KMS-11 (cell line): Measurements from ENCODE around the gene AUTS2.

Experiments
- H2AFZ ChIP-seq: fragments of 200-600 bp; sonication (generic); 2 replicates; pipeline ENCODE4 v1.6.1; 2016; ENCODE audit warnings: antibody characterized with exemption, mixed run types, low read depth
- H3K27ac ChIP-seq: fragments of 200-600 bp; sonication (generic); 2 replicates; pipeline ENCODE4 v1.6.1; 2016; ENCODE audit warnings: mild to moderate bottlenecking, mixed run types
- H3K27me3 ChIP-seq: fragments of 200-600 bp; sonication (generic); 2 replicates; pipeline ENCODE4 v1.6.1; 2017; ENCODE audit warnings: mild to moderate bottlenecking, low read depth, mixed run types, moderate library complexity; ENCODE audit not compliant: insufficient read depth
- H3K36me3 ChIP-seq: fragments of 200-600 bp; sonication (generic); 2 replicates; pipeline ENCODE4 v1.6.1; 2017; ENCODE audit warnings: mild to moderate bottlenecking, mixed run types; ENCODE audit not compliant: insufficient read depth
- H3K4me1 ChIP-seq: fragments of 200-600 bp; sonication (generic); 2 replicates; pipeline ENCODE4 v1.6.1; 2016; ENCODE audit warnings: mild to moderate bottlenecking, low read depth, mixed run types; ENCODE audit not compliant: poor library complexity, severe bottlenecking
- H3K4me2 ChIP-seq: fragments of 200-600 bp; sonication (generic); 2 replicates; pipeline ENCODE4 v1.7.0; 2016; ENCODE audit warnings: mild to moderate bottlenecking, mixed run types
- H3K4me3 ChIP-seq: fragments of 200-600 bp; sonication (generic); IDR thresholded peaks from 2 replicates; pipeline ENCODE4 v1.6.1; 2017; ENCODE audit warnings: low read depth, low read length, mixed read lengths; ENCODE audit not compliant: insufficient read depth
- H3K79me2 ChIP-seq: fragments of 200-600 bp; sonication (generic); 2 replicates; pipeline ENCODE4 v1.6.1; 2016; ENCODE audit warnings: low read depth, mixed run types; ENCODE audit not compliant: insufficient read depth
- H3K9ac ChIP-seq: fragments of 200-600 bp; sonication (generic); 2 replicates; pipeline ENCODE4 v1.6.1; 2016; ENCODE audit warnings: mild to moderate bottlenecking, mixed run types
- H4K20me1 ChIP-seq: fragments of 200-600 bp; sonication (generic); 2 replicates; pipeline ENCODE4 v1.6.1; 2016; ENCODE audit warnings: mild to moderate bottlenecking, mixed run types; ENCODE audit not compliant: insufficient read depth
- TF ChIP-seq, protein P1 (sequence below): fragments of 200-600 bp; sonication (generic); conservative IDR thresholded peaks from 2 replicates; pipeline ENCODE4 v1.6.1; 2017; ENCODE audit warnings: low read depth, mild to moderate bottlenecking, antibody characterized with exemption, low read length, moderate library complexity, mixed read lengths

The AUTS2 gene

DNA sequence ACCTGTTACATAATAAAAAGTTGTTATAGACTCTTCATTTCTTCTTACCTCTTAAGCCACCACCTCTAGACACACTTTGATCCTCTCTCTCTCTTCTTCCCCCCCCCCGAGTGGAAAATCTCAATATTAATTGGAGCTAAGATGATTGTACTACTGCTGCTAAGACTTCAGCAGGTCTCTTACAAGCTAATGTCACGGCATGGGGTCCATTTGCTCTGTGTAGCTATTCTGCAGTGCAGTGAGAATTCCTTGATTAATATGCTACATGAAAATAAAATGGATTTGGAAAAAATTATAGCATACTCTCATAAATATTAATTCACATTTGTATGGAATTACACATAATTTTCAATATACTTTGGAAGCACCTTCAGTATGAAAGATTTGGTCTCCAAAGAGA, 297.2 kb downstream of the AUTS2 start:
- H3K9ac ChIP-seq = no peak overlapping the region
- no peaks in the 10 kb centered on the region for H3K27me3 ChIP-seq
- H3K4me3 ChIP-seq = no peak overlapping the region
- H2AFZ ChIP-seq = no peak overlapping the region
- H3K79me2 ChIP-seq = no peaks in the 10 kb centered on the region
- no peak overlapping the region for H3K4me2 ChIP-seq
- H3K36me3 ChIP-seq = no peaks in the 10 kb centered on the region
- TF ChIP-seq, protein P1, sequence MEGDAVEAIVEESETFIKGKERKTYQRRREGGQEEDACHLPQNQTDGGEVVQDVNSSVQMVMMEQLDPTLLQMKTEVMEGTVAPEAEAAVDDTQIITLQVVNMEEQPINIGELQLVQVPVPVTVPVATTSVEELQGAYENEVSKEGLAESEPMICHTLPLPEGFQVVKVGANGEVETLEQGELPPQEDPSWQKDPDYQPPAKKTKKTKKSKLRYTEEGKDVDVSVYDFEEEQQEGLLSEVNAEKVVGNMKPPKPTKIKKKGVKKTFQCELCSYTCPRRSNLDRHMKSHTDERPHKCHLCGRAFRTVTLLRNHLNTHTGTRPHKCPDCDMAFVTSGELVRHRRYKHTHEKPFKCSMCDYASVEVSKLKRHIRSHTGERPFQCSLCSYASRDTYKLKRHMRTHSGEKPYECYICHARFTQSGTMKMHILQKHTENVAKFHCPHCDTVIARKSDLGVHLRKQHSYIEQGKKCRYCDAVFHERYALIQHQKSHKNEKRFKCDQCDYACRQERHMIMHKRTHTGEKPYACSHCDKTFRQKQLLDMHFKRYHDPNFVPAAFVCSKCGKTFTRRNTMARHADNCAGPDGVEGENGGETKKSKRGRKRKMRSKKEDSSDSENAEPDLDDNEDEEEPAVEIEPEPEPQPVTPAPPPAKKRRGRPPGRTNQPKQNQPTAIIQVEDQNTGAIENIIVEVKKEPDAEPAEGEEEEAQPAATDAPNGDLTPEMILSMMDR = no peak
- H3K27ac ChIP-seq = no peak overlapping the region
- H3K4me1 ChIP-seq = peaks cover 4% of the 10 kb centered on the region
- H4K20me1 ChIP-seq = no peaks in the 10 kb centered on the region

DNA sequence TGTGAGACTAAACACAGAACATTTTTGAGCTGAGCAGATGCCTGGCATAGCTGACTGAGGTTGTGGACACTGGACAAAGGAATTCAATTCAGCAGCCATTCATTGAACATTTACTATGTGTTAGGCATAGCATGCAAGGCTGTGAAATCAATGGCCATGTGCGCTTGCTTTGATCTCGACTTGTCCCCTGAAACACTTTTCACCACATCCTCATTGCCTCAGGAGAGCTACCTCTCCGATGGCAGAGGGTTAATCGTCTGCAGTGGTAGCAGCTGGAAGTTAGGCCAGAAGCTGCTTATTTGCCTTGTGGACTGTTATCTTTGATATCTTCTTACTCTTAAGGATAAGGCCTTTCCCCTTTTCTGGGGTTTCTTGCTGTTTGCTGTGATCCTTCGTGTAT, 297.8 kb downstream of the AUTS2 start:
- H3K36me3 ChIP-seq = no peaks in the 10 kb centered on the region
- no peak overlapping the region for H3K4me3 ChIP-seq
- no peaks in the 10 kb centered on the region for H3K79me2 ChIP-seq
- no peak overlapping the region for H3K9ac ChIP-seq
- no peaks in the 10 kb centered on the region for H4K20me1 ChIP-seq
- TF ChIP-seq, protein P1 = no peak
- H3K4me1 ChIP-seq = peaks cover 4% of the 10 kb centered on the region
- no peak overlapping the region for H3K27ac ChIP-seq
- H3K27me3 ChIP-seq = no peaks in the 10 kb centered on the region
- H3K4me2 ChIP-seq = no peak overlapping the region
- H2AFZ ChIP-seq = no peak overlapping the region

DNA sequence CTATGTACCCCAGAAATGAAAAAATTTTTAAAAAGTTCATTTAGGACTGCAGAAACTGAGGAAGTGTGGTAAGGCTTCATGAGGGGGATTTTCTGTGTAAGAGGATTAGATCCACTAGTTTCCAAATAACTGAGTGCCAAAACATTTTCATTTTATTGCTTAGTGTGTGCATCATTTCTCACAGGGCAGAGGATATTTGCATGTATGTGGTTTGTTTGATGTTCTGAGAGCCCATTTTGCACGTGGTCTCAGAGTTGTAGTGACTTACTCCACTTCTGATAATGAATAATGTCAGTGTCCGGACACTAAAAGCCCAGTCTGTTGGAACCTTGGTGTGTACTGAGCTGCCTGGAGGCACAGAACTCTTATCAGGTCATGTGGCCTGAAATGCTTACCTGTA, 299.9 kb downstream of the AUTS2 start:
- no peak overlapping the region for H3K4me3 ChIP-seq
- H4K20me1 ChIP-seq = no peaks in the 10 kb centered on the region
- TF ChIP-seq, protein P1 = no peak
- H3K4me1 ChIP-seq = peaks cover 4% of the 10 kb centered on the region
- no peaks in the 10 kb centered on the region for H3K79me2 ChIP-seq
- H2AFZ ChIP-seq = no peak overlapping the region
- no peaks in the 10 kb centered on the region for H3K27me3 ChIP-seq
- H3K9ac ChIP-seq = no peak overlapping the region
- no peak overlapping the region for H3K4me2 ChIP-seq
- H3K36me3 ChIP-seq = no peaks in the 10 kb centered on the region
- no peak overlapping the region for H3K27ac ChIP-seq

DNA sequence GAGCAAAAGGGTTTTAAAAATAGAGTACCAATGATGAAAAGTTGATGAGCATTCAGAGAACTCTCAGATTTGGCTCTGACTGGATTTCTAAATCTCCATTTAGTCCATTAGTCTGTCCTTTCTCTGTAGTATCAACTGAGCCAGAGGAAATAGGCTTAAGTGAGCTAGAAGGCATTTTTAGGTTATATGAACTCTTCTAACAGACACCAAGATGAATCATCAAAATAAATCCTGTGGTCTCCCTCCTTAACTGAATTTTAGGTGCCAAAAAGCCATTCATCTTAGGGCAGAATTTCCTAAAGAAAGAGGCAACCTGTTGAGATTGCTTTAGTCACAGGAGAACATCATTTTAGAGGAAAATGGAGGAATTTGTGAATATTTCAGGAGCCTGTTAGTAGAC, 305.1 kb downstream of the AUTS2 start:
- Histone ChIP-seq H3K36me3 (no peaks in the 10 kb centered on the region), H3K79me2 (no peaks in the 10 kb centered on the region), H3K4me2 (no peak overlapping the region), H3K4me3 (no peak overlapping the region), H3K4me1 (no peaks in the 10 kb centered on the region), H3K27me3 (no peaks in the 10 kb centered on the region), H4K20me1 (no peaks in the 10 kb centered on the region), H2AFZ (no peak overlapping the region), H3K9ac (no peak overlapping the region), H3K27ac (no peak overlapping the region)
- TF ChIP-seq, protein P1 = no peak
